Prostate gland (tissue), 2 donors: ENCODE results near the gene ZMYND8.

ENCODE experiments used
- POLR2AphosphoS5 ChIP-seq: sonication (generic); formaldehyde crosslinking; IDR thresholded peaks from one replicate; pipeline ENCODE4 v1.6.1; 2017; ENCODE audit warnings: antibody characterized with exemption
- TF ChIP-seq, protein P1 (sequence below), 4 experiments: fragments of 200-600 bp in 2 of 4; fragments of 450-650 bp in 2 of 4; sonication (generic) in 2 of 4; IDR thresholded peaks; 1 replicate in 3 of 4; 2 replicates in 1 of 4; pipeline ENCODE4 v1.5.1; 2016 to 2019; ENCODE audit warnings: antibody characterized with exemption in 4 of 4, mild to moderate bottlenecking in 2 of 4, moderate library complexity in 2 of 4

DNA sequence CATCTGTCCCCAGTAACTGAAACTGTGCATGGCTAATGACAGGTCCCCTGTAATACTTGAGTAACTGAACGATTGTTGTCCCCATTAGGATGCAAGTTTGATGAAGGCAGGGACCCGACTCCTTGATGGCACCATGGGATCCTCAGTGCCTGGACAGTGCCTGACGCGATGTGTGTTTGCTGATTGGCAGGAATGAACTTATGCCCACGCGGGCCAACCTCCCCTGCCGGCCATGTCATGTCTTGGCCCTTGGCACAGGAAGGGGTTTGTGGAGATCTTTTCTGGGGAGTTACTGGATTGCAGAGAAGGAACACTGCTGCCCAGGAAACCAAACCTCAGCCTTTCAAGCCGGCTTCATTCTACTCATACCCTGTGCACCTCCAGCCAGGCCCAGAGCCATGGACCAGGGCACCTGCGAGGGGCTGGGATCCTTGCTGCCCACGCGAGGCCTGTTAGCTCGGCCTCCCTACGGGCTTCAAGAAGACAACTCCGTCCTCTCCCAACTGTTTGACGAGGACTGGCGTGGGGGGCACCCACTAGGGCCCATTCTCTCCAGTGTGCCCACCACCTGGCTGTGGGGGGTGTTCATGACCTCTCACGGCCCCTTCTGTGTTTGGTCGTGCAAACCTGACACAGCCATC lies 147.8 kb downstream of the ZMYND8 start:
- TF ChIP-seq POLR2AphosphoS5: no peak
- TF ChIP-seq, protein P1, sequence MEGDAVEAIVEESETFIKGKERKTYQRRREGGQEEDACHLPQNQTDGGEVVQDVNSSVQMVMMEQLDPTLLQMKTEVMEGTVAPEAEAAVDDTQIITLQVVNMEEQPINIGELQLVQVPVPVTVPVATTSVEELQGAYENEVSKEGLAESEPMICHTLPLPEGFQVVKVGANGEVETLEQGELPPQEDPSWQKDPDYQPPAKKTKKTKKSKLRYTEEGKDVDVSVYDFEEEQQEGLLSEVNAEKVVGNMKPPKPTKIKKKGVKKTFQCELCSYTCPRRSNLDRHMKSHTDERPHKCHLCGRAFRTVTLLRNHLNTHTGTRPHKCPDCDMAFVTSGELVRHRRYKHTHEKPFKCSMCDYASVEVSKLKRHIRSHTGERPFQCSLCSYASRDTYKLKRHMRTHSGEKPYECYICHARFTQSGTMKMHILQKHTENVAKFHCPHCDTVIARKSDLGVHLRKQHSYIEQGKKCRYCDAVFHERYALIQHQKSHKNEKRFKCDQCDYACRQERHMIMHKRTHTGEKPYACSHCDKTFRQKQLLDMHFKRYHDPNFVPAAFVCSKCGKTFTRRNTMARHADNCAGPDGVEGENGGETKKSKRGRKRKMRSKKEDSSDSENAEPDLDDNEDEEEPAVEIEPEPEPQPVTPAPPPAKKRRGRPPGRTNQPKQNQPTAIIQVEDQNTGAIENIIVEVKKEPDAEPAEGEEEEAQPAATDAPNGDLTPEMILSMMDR (IDR thresholded peaks at IDR 0.05): no peak
